ENCODE results near the gene B3GNT4.

The B3GNT4 gene

DNA sequence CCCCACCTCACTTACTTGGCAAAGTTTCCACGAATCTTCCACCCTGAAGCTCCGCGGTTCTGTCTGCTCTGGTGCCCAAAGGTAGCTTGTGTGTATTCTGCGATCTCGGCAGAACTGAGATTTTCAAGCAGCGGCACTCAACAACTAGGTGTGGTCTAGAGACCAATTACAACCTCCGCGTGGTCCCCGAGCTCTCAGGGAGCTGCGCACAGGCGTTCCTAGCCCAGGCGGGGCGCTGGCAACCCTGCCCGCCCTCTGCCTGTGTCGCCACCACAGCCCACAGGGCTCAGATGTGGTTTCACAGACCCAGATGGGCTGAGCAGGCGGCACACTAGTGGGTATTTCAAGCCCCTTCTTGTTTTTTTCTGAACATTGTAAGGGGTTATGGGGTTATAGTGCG lies 23.8 kb downstream of the B3GNT4 start:
- no peak overlapping the region for H3K9ac ChIP-seq (ENCODE audit: low read length)
- H2AFZ ChIP-seq (ENCODE audit: low read depth, low read length, severe bottlenecking) = no peak overlapping the region

DNA sequence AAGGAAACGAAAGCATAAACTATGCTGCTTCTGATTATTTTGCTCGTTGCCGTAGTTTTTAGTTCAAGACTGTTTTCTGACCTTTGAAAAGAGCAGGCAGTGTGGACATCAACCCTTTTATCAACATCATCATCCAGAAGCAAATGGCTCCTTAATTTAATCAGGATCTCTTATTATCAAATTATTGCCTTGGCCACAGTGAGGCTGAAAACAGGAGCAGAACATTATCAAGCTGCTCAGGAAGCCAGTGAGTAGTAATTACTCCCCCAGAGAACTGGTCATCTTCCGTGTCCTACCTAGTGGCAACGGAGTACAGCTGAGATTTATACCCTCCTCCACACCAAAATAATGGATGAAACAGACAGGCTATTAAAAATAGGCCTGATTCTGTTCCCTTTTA lies 24.6 kb downstream of the B3GNT4 start:
- peaks cover 2% of the 10 kb centered on the region; the same call in 1 of the 2 replicates for H3K36me3 ChIP-seq (ENCODE audit: low read length)
- no peak overlapping the region for H3K9ac ChIP-seq (ENCODE audit: low read length)
- H3K27ac ChIP-seq (ENCODE audit: low read depth, low read length) = no peak overlapping the region
- no peak overlapping the region for H3K4me3 ChIP-seq (ENCODE audit: insufficient read depth, low read length, poor library complexity, severe bottlenecking)
- no peaks in the 10 kb centered on the region for H3K27me3 ChIP-seq (ENCODE audit: low read length)
- peaks cover 21% of the 10 kb centered on the region for H3K79me2 ChIP-seq (ENCODE audit: insufficient read depth, low read length)
- H3K4me2 ChIP-seq (ENCODE audit: low read depth, low read length, poor library complexity, severe bottlenecking) = no peak overlapping the region
- no peaks in the 10 kb centered on the region for H3K9me3 ChIP-seq (ENCODE audit: insufficient read depth, low read length)
- TF ChIP-seq EZH2phosphoT487 (conservative IDR thresholded peaks at IDR 0.05; ENCODE audit: low read length) = no peak
- TF ChIP-seq, protein P1, sequence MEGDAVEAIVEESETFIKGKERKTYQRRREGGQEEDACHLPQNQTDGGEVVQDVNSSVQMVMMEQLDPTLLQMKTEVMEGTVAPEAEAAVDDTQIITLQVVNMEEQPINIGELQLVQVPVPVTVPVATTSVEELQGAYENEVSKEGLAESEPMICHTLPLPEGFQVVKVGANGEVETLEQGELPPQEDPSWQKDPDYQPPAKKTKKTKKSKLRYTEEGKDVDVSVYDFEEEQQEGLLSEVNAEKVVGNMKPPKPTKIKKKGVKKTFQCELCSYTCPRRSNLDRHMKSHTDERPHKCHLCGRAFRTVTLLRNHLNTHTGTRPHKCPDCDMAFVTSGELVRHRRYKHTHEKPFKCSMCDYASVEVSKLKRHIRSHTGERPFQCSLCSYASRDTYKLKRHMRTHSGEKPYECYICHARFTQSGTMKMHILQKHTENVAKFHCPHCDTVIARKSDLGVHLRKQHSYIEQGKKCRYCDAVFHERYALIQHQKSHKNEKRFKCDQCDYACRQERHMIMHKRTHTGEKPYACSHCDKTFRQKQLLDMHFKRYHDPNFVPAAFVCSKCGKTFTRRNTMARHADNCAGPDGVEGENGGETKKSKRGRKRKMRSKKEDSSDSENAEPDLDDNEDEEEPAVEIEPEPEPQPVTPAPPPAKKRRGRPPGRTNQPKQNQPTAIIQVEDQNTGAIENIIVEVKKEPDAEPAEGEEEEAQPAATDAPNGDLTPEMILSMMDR (IDR thresholded peaks at IDR 0.05; ENCODE audit: insufficient read depth, low read length, poor library complexity, severe bottlenecking) = no peak
- peaks cover 3% of the 10 kb centered on the region; the same call in 1 of the 2 replicates for H3F3A ChIP-seq (ENCODE audit: insufficient read depth)
- H3K9me2 ChIP-seq (replicated peaks; ENCODE audit: insufficient read depth, low read length) = no peaks in the 10 kb centered on the region
- no peaks in the 10 kb centered on the region for H4K20me1 ChIP-seq (ENCODE audit: low read depth, low read length)
- H2AFZ ChIP-seq (ENCODE audit: low read depth, low read length, severe bottlenecking) = no peak overlapping the region

More for the DNA sequence above, 23.8 kb downstream of the B3GNT4 start:
- Histone ChIP-seq H3K9me3 (ENCODE audit: insufficient read depth, low read length) (no peaks in the 10 kb centered on the region), H4K20me1 (ENCODE audit: low read depth, low read length) (no peaks in the 10 kb centered on the region), H3K4me2 (ENCODE audit: low read depth, low read length, poor library complexity, severe bottlenecking) (no peak overlapping the region), H3K4me3 (ENCODE audit: insufficient read depth, low read length, poor library complexity, severe bottlenecking) (no peak overlapping the region), H3K36me3 (ENCODE audit: low read length) (no peaks in the 10 kb centered on the region), H3K27me3 (ENCODE audit: low read length) (no peaks in the 10 kb centered on the region), H3K79me2 (ENCODE audit: insufficient read depth, low read length) (peaks cover 21% of the 10 kb centered on the region), H3K9me2 (replicated peaks; ENCODE audit: insufficient read depth, low read length) (no peaks in the 10 kb centered on the region), H3K27ac (ENCODE audit: low read depth, low read length) (no peak overlapping the region), H3F3A (ENCODE audit: insufficient read depth) (peaks cover 3% of the 10 kb centered on the region; the same call in 1 of the 2 replicates)
- no peak for TF ChIP-seq EZH2phosphoT487 (conservative IDR thresholded peaks at IDR 0.05; ENCODE audit: low read length)
- TF ChIP-seq, protein P1 (IDR thresholded peaks at IDR 0.05; ENCODE audit: insufficient read depth, low read length, poor library complexity, severe bottlenecking) = no peak

DNA sequence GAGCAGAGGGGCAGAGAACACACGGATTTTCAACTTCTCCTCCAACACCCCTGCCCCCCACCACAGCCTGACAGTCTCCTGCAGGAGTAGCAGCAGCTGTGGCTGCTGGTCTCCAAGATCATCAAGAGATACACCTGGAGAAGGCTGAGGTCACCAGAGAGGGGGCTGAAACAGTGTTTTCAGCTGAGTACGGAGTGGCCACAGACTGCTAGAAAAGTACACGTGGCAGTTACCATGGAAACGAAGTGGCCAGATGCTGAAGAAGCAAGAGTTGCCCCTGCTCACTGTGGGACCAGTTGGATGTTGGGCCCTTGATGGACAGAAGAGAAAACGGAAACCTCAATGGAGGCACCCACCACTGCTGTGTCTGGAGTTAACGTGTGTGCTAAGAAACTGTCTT lies 27.3 kb downstream of the B3GNT4 start:
- Histone ChIP-seq H3K4me2 (ENCODE audit: low read depth, low read length, poor library complexity, severe bottlenecking) (no peak overlapping the region), H3K36me3 (ENCODE audit: low read length) (peaks cover 2% of the 10 kb centered on the region; the same call in 1 of the 2 replicates), H2AFZ (ENCODE audit: low read depth, low read length, severe bottlenecking) (no peak overlapping the region), H4K20me1 (ENCODE audit: low read depth, low read length) (no peaks in the 10 kb centered on the region), H3F3A (ENCODE audit: insufficient read depth) (peaks cover 3% of the 10 kb centered on the region; the same call in 1 of the 2 replicates), H3K27me3 (ENCODE audit: low read length) (no peaks in the 10 kb centered on the region), H3K9me2 (replicated peaks; ENCODE audit: insufficient read depth, low read length) (no peaks in the 10 kb centered on the region), H3K27ac (ENCODE audit: low read depth, low read length) (no peak overlapping the region), H3K9ac (ENCODE audit: low read length) (no peak overlapping the region), H3K79me2 (ENCODE audit: insufficient read depth, low read length) (no peaks in the 10 kb centered on the region), H3K4me3 (ENCODE audit: insufficient read depth, low read length, poor library complexity, severe bottlenecking) (no peak overlapping the region), H3K9me3 (ENCODE audit: insufficient read depth, low read length) (no peaks in the 10 kb centered on the region)
- TF ChIP-seq, protein P1 (IDR thresholded peaks at IDR 0.05; ENCODE audit: insufficient read depth, low read length, poor library complexity, severe bottlenecking) = no peak
- TF ChIP-seq EZH2phosphoT487 (conservative IDR thresholded peaks at IDR 0.05; ENCODE audit: low read length) = no peak
